HEK293 (cell line): Measurements from ENCODE around the gene SP7.

ENCODE experiments used
- CTCF ChIA-PET: fragments of 350-600 bp; formaldehyde crosslinking; extraction: SDS; loops from one replicate; lab custom pipeline; 2021; ENCODE audit warnings: antibody characterized with exemption; lab: Yijun Ruan, JAX
- POLR2A ChIA-PET: fragments of 300-600 bp; formaldehyde crosslinking; extraction: SDS; loops from one replicate; lab custom pipeline; 2020; ENCODE audit warnings: antibody characterized with exemption, inconsistent platforms; lab: Yijun Ruan, JAX
- H3K27ac ChIP-seq: fragments of 200-500 bp; sonication (Bioruptor generic); 2 replicates; pipeline ENCODE4 v1.5.1; 2014; ENCODE audit warnings: low read depth, low read length, control low read depth, inconsistent platforms; ENCODE audit errors: extremely low read depth
- H3K36me3 ChIP-seq, 2 experiments: fragments of 200-500 bp in 1 of 2; sonication (Bioruptor generic) in 1 of 2; 1 replicate in 1 of 2; 2 replicates in 1 of 2; pipeline ENCODE4 v1.5.1; 2014 to 2017; ENCODE audit warnings: inconsistent platforms in 2 of 2, low read length in 2 of 2; ENCODE audit not compliant: control insufficient read depth in 2 of 2, insufficient read depth in 1 of 2
- H3K4me1 ChIP-seq: fragments of 200-500 bp; sonication (Bioruptor generic); 2 replicates; pipeline ENCODE4 v1.5.1; 2014; ENCODE audit warnings: mild to moderate bottlenecking, low read length, inconsistent platforms; ENCODE audit not compliant: control insufficient read depth, insufficient read depth
- H3K4me3 ChIP-seq: 2 replicates; pipeline ENCODE4 v1.5.1; 2011; ENCODE audit warnings: low read depth, mild to moderate bottlenecking, control low read depth, low read length, moderate library complexity
- H3K9me3 ChIP-seq: fragments of 200-500 bp; sonication (Bioruptor generic); 2 replicates; pipeline ENCODE4 v1.5.1; 2014; ENCODE audit warnings: low read depth, low read length, inconsistent platforms; ENCODE audit not compliant: control insufficient read depth, insufficient read depth
- GFI1B ChIP-seq: fragments of 450-650 bp; formaldehyde crosslinking; IDR thresholded peaks from 2 replicates; pipeline ENCODE4 v1.5.1; 2016; ENCODE audit warnings: missing biosample characterization, missing genetic modification characterization
- GLIS1 ChIP-seq: fragments of 450-650 bp; formaldehyde crosslinking; IDR thresholded peaks from 2 replicates; pipeline ENCODE4 v1.5.1; 2016; ENCODE audit warnings: missing biosample characterization, missing genetic modification characterization
- INSM2 ChIP-seq: fragments of 450-650 bp; formaldehyde crosslinking; IDR thresholded peaks from 2 replicates; pipeline ENCODE4 v1.5.1; 2016; ENCODE audit warnings: missing biosample characterization, missing genetic modification characterization
- KLF16 ChIP-seq: fragments of 450-650 bp; formaldehyde crosslinking; IDR thresholded peaks from 2 replicates; pipeline ENCODE4 v1.5.1; 2017; ENCODE audit warnings: missing biosample characterization, missing genetic modification characterization
- KLF7 ChIP-seq: fragments of 450-650 bp; formaldehyde crosslinking; IDR thresholded peaks from 2 replicates; pipeline ENCODE4 v1.5.1; 2016; ENCODE audit warnings: missing biosample characterization, missing genetic modification characterization, borderline replicate concordance
- PRDM1 ChIP-seq: fragments of 450-650 bp; formaldehyde crosslinking; IDR thresholded peaks from 2 replicates; pipeline ENCODE4; 2016; ENCODE audit warnings: missing biosample characterization, missing genetic modification characterization
- ZBTB11 ChIP-seq: fragments of 450-650 bp; formaldehyde crosslinking; conservative IDR thresholded peaks from 2 replicates; pipeline ENCODE4 v1.5.1; 2016; ENCODE audit warnings: low read depth, missing biosample characterization, missing genetic modification characterization
- ZEB2 ChIP-seq: fragments of 450-650 bp; formaldehyde crosslinking; IDR thresholded peaks from 2 replicates; pipeline ENCODE4 v1.5.1; 2016; ENCODE audit warnings: missing biosample characterization, missing genetic modification characterization
- ZNF146 ChIP-seq: fragments of 450-650 bp; formaldehyde crosslinking; IDR thresholded peaks from 2 replicates; pipeline ENCODE4 v1.5.1; 2016; ENCODE audit warnings: missing biosample characterization, missing genetic modification characterization
- ZNF23 ChIP-seq: fragments of 450-650 bp; formaldehyde crosslinking; IDR thresholded peaks from 2 replicates; pipeline ENCODE4 v1.5.1; 2016; ENCODE audit warnings: missing biosample characterization, missing genetic modification characterization, borderline replicate concordance
- ZNF248 ChIP-seq: fragments of 450-650 bp; formaldehyde crosslinking; IDR thresholded peaks from 2 replicates; pipeline ENCODE4 v1.5.1; 2017; ENCODE audit warnings: missing biosample characterization, missing genetic modification characterization
- ZNF292 ChIP-seq: fragments of 450-650 bp; formaldehyde crosslinking; IDR thresholded peaks from 2 replicates; pipeline ENCODE4 v1.5.1; 2016; ENCODE audit warnings: low read depth, missing biosample characterization, missing genetic modification characterization, borderline replicate concordance
- ZNF302 ChIP-seq: fragments of 450-650 bp; formaldehyde crosslinking; IDR thresholded peaks from 2 replicates; pipeline ENCODE4 v1.5.1; 2016; ENCODE audit warnings: missing biosample characterization, missing genetic modification characterization, low read depth
- ZNF423 ChIP-seq: fragments of 450-650 bp; formaldehyde crosslinking; IDR thresholded peaks from 2 replicates; pipeline ENCODE4 v1.5.1; 2016; ENCODE audit warnings: missing biosample characterization, missing genetic modification characterization
- ZNF433 ChIP-seq: fragments of 450-650 bp; formaldehyde crosslinking; IDR thresholded peaks from 2 replicates; pipeline ENCODE4 v1.5.1; 2016; ENCODE audit warnings: missing biosample characterization, missing genetic modification characterization, low read depth
- ZNF449 ChIP-seq: fragments of 450-650 bp; formaldehyde crosslinking; IDR thresholded peaks from 2 replicates; pipeline ENCODE4 v1.5.1; 2017; ENCODE audit warnings: missing biosample characterization, mild to moderate bottlenecking, missing genetic modification characterization, moderate library complexity
- ZNF514 ChIP-seq: fragments of 450-650 bp; formaldehyde crosslinking; IDR thresholded peaks from 2 replicates; pipeline ENCODE4 v1.5.1; 2016; ENCODE audit warnings: missing biosample characterization, missing genetic modification characterization
- ZNF596 ChIP-seq: fragments of 450-650 bp; IDR thresholded peaks from 2 replicates; pipeline ENCODE4 v1.5.0; 2018; ENCODE audit warnings: missing biosample characterization, mild to moderate bottlenecking, missing genetic modification characterization, moderate library complexity
- ZNF660 ChIP-seq: fragments of 450-650 bp; IDR thresholded peaks from 2 replicates; pipeline ENCODE4 v1.5.1; 2018; ENCODE audit warnings: missing biosample characterization, mild to moderate bottlenecking, missing genetic modification characterization
- ZNF692 ChIP-seq: fragments of 450-650 bp; formaldehyde crosslinking; IDR thresholded peaks from 2 replicates; pipeline ENCODE4 v1.5.1; 2016; ENCODE audit warnings: missing biosample characterization, missing genetic modification characterization
- ZSCAN30 ChIP-seq: fragments of 450-650 bp; IDR thresholded peaks from 2 replicates; pipeline ENCODE4 v1.5.1; 2018; ENCODE audit warnings: missing biosample characterization, mild to moderate bottlenecking, missing genetic modification characterization, moderate library complexity

SP7 gene

GRCh38 chr12:53320352-53321195, 15.6 kb downstream of the SP7 start:
- Histone ChIP-seq H3K4me1 (no peaks in the 10 kb centered on the region), H3K36me3 (peaks cover 16 to 31% of the 10 kb centered on the region in 2 experiments; a peak in 2 of 3 replicates)
- TF ChIP-seq INSM2 (tag by site-specific recombination) = 0 out of 2 replicates have a peak, but pooled peaks have one; percentile 10
- no peak for TF ChIP-seq ZEB2 (tag by site-specific recombination)
- peak; percentile 43 for TF ChIP-seq ZNF660 (tag by site-specific recombination)
- no peak for TF ChIP-seq KLF16 (tag by site-specific recombination)
- no peak for TF ChIP-seq ZNF514
- TF ChIP-seq ZBTB11 (tag by site-specific recombination) = no peak
- no peak for TF ChIP-seq ZNF433 (tag by site-specific recombination)
- TF ChIP-seq ZNF146 (tag by site-specific recombination) = 0 out of 2 replicates have a peak, but pooled peaks have one; percentile 3
- no peak for TF ChIP-seq ZNF23
- TF ChIP-seq KLF7 (tag by site-specific recombination) = peak; percentile 68; the same call in 1 of the 2 replicates
- no peak for TF ChIP-seq ZSCAN30 (tag by site-specific recombination)
- peak; percentile 68 for TF ChIP-seq PRDM1 (tag by site-specific recombination)
- TF ChIP-seq ZNF596 (tag by site-specific recombination) = no peak
- TF ChIP-seq, all 188 proteins: peak for 5
- H3K27ac ChIP-seq = peak overlapping the region; percentile 82; the same call in 1 of the 2 replicates
- ChIA-PET POLR2A (interaction anchor here (0.6 to 2.0 kb wide), 33 partner anchors 7 to 315 kb away, joined by 3 to 30 read pairs (median 5); partner anchors contain the start of genes CSAD, MYG1, PFDN5 and PRR13), CTCF (interaction anchor here (0.5 to 12.7 kb wide), 54 partner anchors 8 to 410 kb away, joined by 3 to 156 read pairs (median 5); partner anchors contain the start of genes CSAD, ESPL1, MYG1 and NPFF)
- peak overlapping the region; percentile 97 for H3K4me3 ChIP-seq
- no peaks in the 10 kb centered on the region for H3K9me3 ChIP-seq

GRCh38 chr12:53313996-53314395, 22.2 kb downstream of the SP7 start:
- no peak overlapping the region for H3K27ac ChIP-seq
- no peaks in the 10 kb centered on the region for H3K4me1 ChIP-seq
- TF ChIP-seq ZNF302 (tag by site-specific recombination) (no peak), ZNF292 (no peak), ZNF692 (tag by site-specific recombination) (no peak), ZNF248 (no peak), GLIS1 (tag by site-specific recombination) (no peak), GFI1B (tag by site-specific recombination) (no peak), ZNF423 (tag by site-specific recombination) (no peak), ZNF449 (no peak)
- ChIA-PET POLR2A (interaction anchor here (0.7 kb wide), 1 partner anchor 7 kb away, joined by 5 read pairs; the partner anchor contains the start of gene AAAS), CTCF (no interaction called here)
- no peak overlapping the region for H3K4me3 ChIP-seq
- H3K9me3 ChIP-seq = no peaks in the 10 kb centered on the region
- H3K36me3 ChIP-seq = peaks cover 22 to 59% of the 10 kb centered on the region in 2 experiments
